SU-DHL-6 (cell line): ENCODE results near the gene CADPS.
A peak's percentile ranks its signal among the peaks of the same experiment; 100 is the strongest.

ENCODE experiments used
- H2AFZ ChIP-seq: fragments of 200-600 bp; sonication (generic); 2 replicates; pipeline ENCODE4 v1.6.1; 2014; ENCODE audit warnings: low read depth, mild to moderate bottlenecking, moderate library complexity, mixed read lengths, antibody characterized with exemption, low read length; ENCODE audit not compliant: severe bottlenecking
- H3F3A ChIP-seq: fragments of 200-600 bp; shearing (Covaris generic); 2 replicates; pipeline ENCODE4 v1.6.0; 2016; ENCODE audit warnings: antibody characterized with exemption, mild to moderate bottlenecking; ENCODE audit not compliant: insufficient read depth
- H3K27ac ChIP-seq: fragments of 200-600 bp; sonication (generic); 2 replicates; pipeline ENCODE4 v1.5.1; 2016; ENCODE audit warnings: low read depth, mild to moderate bottlenecking, low read length, moderate library complexity, mixed read lengths
- H3K27me3 ChIP-seq: fragments of 200-600 bp; sonication (generic), shearing (Covaris generic); 2 replicates; pipeline ENCODE4 v1.6.0; 2014; ENCODE audit warnings: mild to moderate bottlenecking, low read length
- H3K36me3 ChIP-seq: fragments of 200-600 bp; sonication (generic); 2 replicates; pipeline ENCODE4 v1.6.1; 2014; ENCODE audit warnings: mild to moderate bottlenecking, low read length, mixed read lengths
- H3K4me2 ChIP-seq: fragments of 300-600, 200-600 bp; shearing (Covaris generic), sonication (generic); 2 replicates; pipeline ENCODE4 v1.6.0; 2014; ENCODE audit warnings: low read length, low read depth, mild to moderate bottlenecking; ENCODE audit not compliant: poor library complexity, severe bottlenecking
- H3K4me3 ChIP-seq: fragments of 200-600 bp; sonication (generic); 2 replicates; pipeline ENCODE4 v1.5.1; 2014; ENCODE audit warnings: antibody characterized with exemption, low read length, mild to moderate bottlenecking, mixed read lengths; ENCODE audit not compliant: insufficient read depth, poor library complexity, severe bottlenecking
- H3K79me2 ChIP-seq: fragments of 200-600 bp; sonication (generic); 2 replicates; pipeline ENCODE4 v1.6.1; 2014; ENCODE audit warnings: mild to moderate bottlenecking, low read length, moderate library complexity; ENCODE audit not compliant: insufficient read depth
- H3K9ac ChIP-seq: fragments of 200-600 bp; sonication (generic); 2 replicates; pipeline ENCODE4 v1.7.0; 2014; ENCODE audit warnings: mild to moderate bottlenecking, low read length
- H3K9me2 ChIP-seq: fragments of 200-600 bp; sonication (generic); replicated peaks from 2 replicates; pipeline ENCODE4 v1.6.1; 2014; ENCODE audit warnings: low read length; ENCODE audit not compliant: insufficient read depth
- H3K9me3 ChIP-seq: fragments of 200-600 bp; sonication (generic); 2 replicates; pipeline ENCODE4 v1.6.1; 2014; ENCODE audit warnings: low read length, mixed read lengths; ENCODE audit not compliant: insufficient read depth
- H4K20me1 ChIP-seq: fragments of 200-600 bp; sonication (generic); 2 replicates; pipeline ENCODE4 v1.6.1; 2014; ENCODE audit warnings: low read depth, mild to moderate bottlenecking, antibody characterized with exemption, low read length, moderate library complexity, mixed read lengths
- EZH2phosphoT487 ChIP-seq: fragments of 200-600 bp; sonication (generic), shearing (Covaris generic); conservative IDR thresholded peaks from 2 replicates; pipeline ENCODE4 v1.6.1; 2018; ENCODE audit warnings: mild to moderate bottlenecking, antibody characterized with exemption, low read length, moderate library complexity, mixed read lengths
- TF ChIP-seq, protein P1 (sequence below): fragments of 200-600 bp; sonication (generic); IDR thresholded peaks from one replicate; pipeline ENCODE4 v1.5.1; 2017; ENCODE audit warnings: antibody characterized with exemption, mild to moderate bottlenecking, low read length, moderate library complexity; ENCODE audit not compliant: insufficient read depth, poor library complexity, severe bottlenecking

The CADPS gene

DNA sequence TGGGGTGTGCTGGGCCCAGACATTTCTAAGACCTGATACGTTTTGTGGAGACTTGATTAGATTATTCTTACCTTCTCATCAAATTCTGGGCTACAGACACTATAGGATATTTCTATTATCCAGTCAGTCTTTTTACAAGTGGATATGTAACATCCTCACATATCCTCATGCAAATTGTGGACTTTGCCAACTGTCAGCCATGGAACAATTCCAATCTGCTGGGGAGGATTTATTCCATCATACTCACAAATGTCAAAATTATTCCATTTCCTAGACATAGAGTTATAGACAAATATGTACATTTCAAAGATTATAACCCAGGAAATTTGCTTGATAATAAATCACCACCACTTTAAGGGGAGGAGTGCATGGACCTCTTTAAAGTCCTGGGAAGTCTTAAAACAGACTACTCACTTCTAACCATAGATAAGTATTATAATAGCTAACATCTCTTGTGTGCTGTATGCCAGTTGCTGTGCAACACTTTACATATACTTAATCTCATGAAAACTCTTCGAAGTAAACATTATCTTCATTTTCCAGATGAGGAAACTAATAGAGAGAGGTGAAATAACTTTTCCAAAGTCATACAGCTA lies 44.4 kb downstream of the CADPS start:
- Histone ChIP-seq H3K4me3 (no peak overlapping the region), H3K9me3 (no peaks in the 10 kb centered on the region), H3K79me2 (no peaks in the 10 kb centered on the region), H3F3A (no peaks in the 10 kb centered on the region), H3K36me3 (no peaks in the 10 kb centered on the region), H4K20me1 (no peaks in the 10 kb centered on the region), H3K9ac (no peak overlapping the region), H3K27ac (no peak overlapping the region), H2AFZ (no peak overlapping the region), H3K4me2 (no peak overlapping the region), H3K27me3 (no peaks in the 10 kb centered on the region), H3K9me2 (no peaks in the 10 kb centered on the region)
- TF ChIP-seq, protein P1, sequence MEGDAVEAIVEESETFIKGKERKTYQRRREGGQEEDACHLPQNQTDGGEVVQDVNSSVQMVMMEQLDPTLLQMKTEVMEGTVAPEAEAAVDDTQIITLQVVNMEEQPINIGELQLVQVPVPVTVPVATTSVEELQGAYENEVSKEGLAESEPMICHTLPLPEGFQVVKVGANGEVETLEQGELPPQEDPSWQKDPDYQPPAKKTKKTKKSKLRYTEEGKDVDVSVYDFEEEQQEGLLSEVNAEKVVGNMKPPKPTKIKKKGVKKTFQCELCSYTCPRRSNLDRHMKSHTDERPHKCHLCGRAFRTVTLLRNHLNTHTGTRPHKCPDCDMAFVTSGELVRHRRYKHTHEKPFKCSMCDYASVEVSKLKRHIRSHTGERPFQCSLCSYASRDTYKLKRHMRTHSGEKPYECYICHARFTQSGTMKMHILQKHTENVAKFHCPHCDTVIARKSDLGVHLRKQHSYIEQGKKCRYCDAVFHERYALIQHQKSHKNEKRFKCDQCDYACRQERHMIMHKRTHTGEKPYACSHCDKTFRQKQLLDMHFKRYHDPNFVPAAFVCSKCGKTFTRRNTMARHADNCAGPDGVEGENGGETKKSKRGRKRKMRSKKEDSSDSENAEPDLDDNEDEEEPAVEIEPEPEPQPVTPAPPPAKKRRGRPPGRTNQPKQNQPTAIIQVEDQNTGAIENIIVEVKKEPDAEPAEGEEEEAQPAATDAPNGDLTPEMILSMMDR: no peak
- TF ChIP-seq EZH2phosphoT487: no peak

DNA sequence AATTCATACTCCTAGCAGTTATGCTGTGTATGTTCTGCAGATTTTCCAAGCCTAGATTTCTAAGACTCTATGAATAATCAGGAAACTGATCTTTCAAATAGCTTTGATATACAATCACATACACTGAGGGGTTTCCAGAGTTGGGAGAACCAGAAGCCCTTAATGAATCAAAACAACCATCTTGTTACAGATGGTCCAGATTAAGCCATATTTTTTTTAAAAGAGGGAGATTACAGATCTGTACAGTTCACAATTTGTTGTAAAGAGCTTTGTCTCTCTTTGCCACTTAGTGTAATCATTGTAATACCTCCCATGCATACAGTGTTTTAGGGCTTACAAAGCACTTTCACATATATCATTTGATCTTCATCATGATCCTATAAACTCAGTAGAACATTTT lies 47.7 kb downstream of the CADPS start:
- Histone ChIP-seq H3K4me2 (peak overlapping the region; percentile 82), H3K9me2 (no peaks in the 10 kb centered on the region), H3K27ac (peak overlapping the region; percentile 4; the same call in 1 of the 2 replicates), H3K9me3 (no peaks in the 10 kb centered on the region), H3K27me3 (no peaks in the 10 kb centered on the region), H3K36me3 (no peaks in the 10 kb centered on the region), H4K20me1 (no peaks in the 10 kb centered on the region), H3K9ac (no peak overlapping the region), H3K79me2 (peaks cover 3% of the 10 kb centered on the region; the same call in 1 of the 2 replicates), H3K4me3 (no peak overlapping the region), H2AFZ (no peak overlapping the region), H3F3A (peaks cover 6% of the 10 kb centered on the region; the same call in 1 of the 2 replicates)
- TF ChIP-seq, protein P1: no peak
- TF ChIP-seq EZH2phosphoT487: no peak

DNA sequence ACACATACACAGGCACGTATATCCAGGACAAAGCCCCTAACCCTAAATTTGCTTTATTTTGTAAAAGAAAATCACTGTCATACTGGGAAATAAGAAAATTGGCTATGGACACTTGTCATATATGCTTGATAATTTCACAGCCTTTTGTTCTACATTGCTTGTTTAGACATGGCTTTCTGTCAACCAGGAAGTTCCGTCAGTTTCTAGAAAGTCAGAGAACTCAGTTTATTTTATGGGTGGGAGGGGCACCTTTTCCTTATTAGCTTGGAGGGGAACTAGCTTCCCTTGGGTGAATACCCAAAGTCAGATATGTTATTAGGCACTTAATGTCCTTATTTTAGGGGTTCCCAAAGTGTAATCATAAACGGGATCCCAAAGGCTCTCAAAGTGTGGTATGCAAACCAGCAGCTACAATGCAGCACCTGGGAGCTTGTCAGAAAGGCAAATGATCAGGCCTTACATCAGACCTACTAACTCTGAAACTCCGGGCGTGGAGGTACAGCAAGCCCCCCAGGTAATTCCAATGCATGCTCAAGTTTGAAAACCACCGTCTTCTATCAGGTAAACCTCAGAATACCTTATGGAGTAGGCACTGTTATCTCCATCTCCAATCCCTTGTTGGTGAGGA lies 50.1 kb downstream of the CADPS start:
- peaks cover 11% of the 10 kb centered on the region for H3F3A ChIP-seq
- no peaks in the 10 kb centered on the region for H3K27me3 ChIP-seq
- peak overlapping the region; percentile 55 for H3K9ac ChIP-seq
- peak overlapping the region; percentile 84 for H3K27ac ChIP-seq
- peak overlapping the region; percentile 39 for H3K4me3 ChIP-seq
- TF ChIP-seq, protein P1: no peak
- no peak for TF ChIP-seq EZH2phosphoT487
- H3K36me3 ChIP-seq: no peaks in the 10 kb centered on the region
- H3K9me3 ChIP-seq: no peaks in the 10 kb centered on the region
- no peaks in the 10 kb centered on the region for H3K9me2 ChIP-seq
- peak overlapping the region; percentile 82 for H3K4me2 ChIP-seq
- H3K79me2 ChIP-seq: peaks cover 3% of the 10 kb centered on the region; the same call in 1 of the 2 replicates
- peak overlapping the region; percentile 7 for H2AFZ ChIP-seq
- H4K20me1 ChIP-seq: no peaks in the 10 kb centered on the region
